SIG-M5 treated with dmso at 0.1 percent for 504 hours (cell line): ENCODE results near the gene LEMD1.

Source experiments
- DNase-seq: peaks from one replicate; lab custom pipeline; 2025; ENCODE audit not compliant: unreplicated experiment; lab: John Stamatoyannopoulos, UW

LEMD1 gene, protein sequence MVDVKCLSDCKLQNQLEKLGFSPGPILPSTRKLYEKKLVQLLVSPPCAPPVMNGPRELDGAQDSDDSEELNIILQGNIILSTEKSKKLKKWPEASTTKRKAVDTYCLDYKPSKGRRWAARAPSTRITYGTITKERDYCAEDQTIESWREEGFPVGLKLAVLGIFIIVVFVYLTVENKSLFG

DNA sequence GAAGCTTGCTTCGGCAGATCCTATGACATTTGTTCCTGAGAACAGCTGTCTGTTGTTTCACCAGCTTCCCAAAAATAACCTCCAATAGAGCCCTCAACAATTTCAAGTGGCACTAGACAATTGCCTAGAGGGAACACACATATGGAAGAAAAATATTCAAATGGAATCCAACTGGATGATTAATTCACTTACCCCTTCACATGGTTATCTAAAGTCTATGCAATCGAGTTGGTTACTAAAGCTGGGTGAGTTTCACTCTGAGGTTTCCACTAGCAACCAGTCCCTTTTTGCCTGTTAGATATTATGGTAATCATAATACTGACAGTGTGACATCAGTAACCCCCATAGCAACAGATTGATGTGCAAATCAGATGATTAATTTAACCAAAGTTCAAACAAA lies at the start of gene LEMD1:
Gene LEMD1, minus strand, starts transcription at position 259 of the 400 bp plus-strand sequence. CDS start 1,520 bp downstream, outside the sequence.
- no peak for DNase-seq

DNA sequence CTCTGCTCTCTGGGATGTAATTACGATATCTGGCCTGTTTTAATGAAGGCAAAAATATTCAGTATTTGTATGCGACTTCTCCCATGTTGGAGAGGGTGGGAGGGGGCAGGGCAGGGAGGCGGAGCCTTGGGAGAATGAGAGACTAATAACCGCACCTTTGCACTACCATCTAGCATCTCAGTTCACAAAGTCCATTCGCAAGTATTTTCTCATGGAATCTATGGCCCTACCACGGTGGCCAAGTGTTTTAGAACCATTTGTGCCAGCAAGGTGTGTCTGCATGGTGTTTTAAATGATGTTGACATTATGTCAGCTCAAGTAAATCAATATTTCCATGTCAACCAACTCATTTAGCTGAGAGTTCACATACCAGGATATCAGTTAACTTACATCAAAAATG lies 48.3 kb upstream of the LEMD1 start:
- no peak for DNase-seq

DNA sequence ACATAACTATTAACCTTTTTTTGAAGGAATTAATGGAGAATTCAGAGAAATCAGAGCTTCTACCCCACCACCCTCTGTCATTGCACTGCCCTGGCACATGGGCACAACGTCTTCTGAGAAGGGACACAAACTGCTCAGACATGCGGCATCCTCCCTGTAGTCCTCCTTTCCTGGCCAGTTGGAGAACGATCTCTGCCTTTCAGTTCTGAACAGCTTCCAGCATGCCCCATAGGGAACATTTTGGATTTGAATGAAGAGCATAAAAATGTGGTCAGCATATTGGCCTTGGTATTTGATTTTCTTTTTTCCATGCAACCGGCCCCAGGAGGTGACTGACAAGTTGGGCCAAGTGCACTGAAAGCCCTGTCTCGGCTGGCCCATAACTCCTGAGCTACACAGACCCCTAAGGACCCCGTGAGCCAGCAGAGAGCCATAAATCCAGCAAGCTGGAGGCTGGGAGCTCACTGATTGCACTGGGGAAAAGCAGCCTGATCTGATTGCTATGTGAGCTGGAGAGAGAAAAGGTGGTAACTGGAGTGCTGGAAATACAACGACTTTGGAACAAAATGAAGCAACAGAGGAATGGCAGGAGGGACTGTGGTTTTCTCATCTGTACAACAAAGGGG lies 44.9 kb upstream of the LEMD1 start:
- no peak for DNase-seq

DNA sequence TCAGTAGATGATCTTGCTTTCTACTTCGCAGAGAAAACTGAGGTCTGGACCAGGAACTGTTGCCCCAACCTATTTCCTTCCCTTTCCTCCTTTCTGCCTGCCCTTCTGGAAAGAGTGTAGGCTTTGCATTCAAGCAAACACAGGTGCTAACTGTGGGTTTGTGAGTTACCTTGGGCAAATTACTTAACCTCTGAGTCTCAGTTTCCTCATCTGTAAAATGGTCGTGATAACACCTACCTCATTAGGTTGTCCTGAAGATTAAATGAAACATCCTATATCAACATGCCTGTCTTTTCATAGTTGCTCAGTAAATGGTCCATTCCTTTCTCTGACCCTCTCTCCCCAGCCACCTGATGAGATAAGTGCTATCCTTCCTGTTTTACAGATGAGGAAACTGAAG lies 43.5 kb upstream of the LEMD1 start:
- DNase-seq, result no peak

DNA sequence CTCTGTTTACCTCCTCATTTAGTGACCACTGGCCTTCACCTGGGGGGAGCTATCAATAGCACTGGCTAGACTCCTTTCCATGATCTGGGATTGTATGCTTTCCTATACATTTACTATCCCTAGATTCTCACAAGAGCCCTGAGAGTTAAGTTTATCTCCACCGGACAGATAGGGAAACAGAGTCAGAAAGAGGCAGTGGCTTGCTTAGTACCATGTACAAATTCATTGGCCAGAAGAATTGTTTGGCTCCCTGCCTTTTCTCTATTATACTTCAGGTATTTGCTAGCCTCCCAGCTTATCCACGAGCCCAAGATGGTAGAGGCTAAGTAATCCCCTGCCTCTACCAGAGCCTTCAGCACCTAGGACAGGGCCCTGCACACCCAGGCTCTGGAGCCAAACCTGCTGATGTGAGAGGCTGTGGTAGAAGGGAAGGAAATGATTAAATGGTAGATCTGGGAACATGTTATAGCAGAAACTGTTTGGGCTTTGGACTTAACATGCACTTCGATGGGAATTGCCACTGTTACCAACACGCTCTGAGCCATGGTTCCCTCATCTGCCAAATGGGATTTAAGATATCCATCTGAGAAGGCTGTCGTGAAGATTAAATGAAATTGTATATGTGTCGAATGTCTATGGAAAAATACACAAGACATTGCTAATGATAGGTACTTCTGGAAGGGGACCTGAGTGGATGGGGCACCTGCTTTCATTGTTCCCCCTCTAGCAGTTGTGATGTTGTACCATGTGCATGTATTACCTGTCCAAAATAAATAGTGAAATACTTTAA lies 37.1 kb upstream of the LEMD1 start:
- DNase-seq, result peak; percentile 68

DNA sequence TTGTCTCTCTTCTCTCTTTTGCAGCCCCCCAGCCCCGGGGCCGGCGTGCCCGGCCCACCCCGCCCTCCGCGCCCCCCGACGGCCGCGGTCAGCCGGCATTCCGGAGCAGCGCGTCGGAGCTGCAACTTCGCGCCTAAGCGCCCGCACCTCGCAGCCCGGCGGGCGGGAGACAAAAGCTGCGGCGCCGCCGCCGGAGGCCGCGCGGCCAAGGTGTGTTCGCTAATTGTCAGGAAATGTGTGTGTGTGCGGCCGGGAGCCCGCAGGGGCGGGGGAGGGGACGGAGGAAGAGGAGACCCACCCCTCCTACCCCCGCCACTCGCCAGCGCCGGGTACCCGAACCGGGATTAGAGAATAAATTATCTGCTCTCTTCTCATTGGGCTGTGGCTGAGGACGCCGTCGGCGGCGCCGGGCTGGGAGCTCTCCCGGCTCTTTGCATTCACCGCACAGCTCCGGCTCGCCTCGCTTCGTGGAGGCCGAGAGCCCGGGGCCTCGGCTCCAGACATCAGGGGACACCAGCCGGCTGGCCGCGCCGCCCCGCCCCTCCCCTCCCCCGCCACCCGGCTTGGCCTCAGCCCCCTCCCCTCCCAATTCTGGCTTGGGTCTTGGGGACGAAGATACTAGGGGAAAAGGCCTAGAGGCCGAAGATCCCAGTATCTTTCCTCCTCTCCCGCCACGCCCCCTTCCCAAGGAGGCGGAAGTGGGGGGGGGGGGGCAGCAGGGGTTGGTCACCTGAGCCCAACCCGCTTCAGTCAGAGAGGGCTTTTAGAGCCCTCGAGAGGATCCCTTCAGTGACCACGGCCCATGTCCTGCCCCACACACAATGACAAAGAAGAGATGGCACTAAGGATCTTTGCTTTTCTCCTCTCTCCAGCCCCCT lies 35.3 kb upstream of the LEMD1 start:
- no peak for DNase-seq

DNA sequence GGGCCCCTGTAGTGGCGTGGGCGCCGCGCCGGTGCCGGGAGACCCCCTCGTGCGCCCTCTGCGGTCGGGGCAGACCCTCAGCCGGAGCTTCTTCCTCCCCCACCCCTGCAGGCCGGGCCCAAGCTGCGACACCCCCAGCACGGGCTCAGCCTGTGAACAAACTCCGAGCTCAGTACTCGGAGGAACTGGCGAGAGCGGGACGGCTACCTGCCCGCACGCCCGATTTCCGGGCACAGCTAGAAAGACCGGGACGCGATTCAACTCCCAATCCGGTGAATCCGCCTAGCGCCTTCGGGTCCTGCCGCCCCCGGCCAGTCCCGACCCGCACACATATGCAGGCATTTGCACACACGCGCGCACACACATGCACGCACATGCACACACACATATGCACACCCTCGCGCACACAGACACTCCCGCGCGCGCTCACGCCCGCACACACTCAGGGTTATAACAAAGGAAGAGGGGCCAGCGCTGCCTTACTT lies 34.6 kb upstream of the LEMD1 start:
- DNase-seq, result no peak

DNA sequence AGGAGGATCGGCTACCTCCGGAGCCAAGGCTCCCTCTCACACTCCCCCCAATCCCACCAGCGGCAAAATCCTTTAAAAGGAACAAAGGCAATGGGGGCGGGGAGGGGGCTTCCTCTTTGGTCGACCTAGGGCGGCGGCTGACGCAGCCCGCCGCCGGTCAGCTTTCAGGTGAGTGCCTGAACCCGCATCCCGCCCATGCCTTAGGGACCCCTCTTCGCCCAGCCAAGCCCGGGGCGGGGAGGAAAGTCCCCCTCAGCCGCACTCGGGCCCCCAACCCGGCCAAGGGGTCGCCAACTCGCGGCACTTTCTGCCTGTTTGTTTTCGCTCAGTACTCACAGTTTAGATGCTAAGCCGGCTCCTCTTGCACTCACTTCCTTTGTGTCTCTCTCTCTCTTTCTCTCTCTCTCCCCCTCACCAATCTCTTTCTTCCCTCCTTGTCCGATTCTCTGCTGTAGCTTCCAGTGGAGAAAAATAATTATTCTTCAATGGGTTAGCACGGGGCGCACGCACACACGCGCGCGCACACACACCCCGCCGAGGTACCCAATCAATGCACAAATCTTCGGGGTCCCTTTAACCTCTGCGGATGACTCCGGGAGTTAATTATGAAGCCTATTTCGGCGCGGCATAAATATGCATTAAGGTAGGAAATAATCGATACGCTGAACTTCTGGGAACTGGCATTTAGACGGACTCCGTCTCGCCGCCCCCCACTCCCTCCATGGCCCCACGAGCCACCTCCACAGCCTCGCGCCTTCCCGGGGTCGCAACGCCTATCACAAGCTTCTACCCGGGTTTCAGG lies 33.9 kb upstream of the LEMD1 start, which contains the start of gene BLACAT1:
Gene BLACAT1, minus strand, starts transcription at position 465 of the 802 bp plus-strand sequence.
- DNase-seq, result no peak

DNA sequence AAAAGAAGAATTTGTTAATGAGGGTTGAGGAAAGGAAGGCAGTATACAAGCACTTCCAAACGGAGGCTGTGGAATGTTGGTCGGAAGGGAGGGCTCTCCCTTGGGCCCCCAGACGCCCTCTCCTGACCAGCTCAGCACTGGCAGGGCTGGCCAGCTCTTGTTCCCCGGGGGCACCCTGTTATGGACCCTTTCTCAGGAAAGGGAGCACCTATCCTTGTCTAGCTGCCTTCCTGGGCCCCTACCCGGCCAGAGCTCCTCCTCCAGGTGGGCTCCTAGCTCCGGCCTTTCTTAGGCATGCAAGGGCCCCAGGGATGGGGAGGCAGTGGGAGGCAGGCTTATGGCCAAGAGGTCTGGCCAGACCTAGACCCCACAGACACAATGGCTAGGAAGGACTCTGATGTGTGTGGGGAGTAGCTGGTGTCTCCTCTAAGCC lies 33.1 kb upstream of the LEMD1 start:
- no peak for DNase-seq

DNA sequence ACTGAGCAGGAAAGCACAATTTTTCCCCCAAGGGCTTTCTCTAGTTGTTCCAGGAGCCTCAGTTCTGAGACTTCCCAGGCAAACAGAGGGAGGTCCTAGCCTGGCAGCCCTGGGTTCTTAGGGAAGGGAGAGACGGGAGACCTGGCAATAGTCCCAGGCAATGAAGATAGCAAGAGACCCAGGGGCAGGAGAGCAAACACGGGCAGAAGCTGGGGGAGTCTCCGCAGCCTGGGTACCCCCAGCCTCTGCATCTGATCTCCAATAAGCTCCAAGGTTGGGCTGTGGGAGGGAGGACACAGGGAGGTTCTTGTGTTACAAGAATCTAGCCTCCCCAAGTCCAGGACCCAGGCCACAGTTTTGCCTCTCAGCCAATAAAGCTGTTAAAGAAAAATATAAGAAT lies 31.6 kb upstream of the LEMD1 start:
- no peak for DNase-seq

DNA sequence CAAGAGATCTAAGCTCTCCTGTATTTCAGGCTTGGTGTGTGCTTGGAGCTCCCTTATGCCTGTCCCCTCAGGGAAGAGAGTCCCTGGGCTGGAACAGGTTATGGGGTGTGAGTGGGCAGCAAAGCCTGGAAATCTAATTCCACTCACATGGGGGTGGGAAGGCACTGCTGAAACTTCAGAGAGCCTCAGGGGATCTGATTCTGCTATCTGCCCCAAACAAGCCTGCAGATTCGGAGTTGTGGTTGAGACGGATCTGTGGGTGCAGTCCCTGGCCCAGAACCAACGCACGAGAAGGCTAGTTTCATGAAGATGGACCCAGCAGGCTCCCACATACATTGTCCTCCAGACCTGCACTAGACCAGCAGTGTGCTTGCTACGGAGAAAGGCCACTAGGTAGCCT lies 31.1 kb upstream of the LEMD1 start:
- no peak for DNase-seq

DNA sequence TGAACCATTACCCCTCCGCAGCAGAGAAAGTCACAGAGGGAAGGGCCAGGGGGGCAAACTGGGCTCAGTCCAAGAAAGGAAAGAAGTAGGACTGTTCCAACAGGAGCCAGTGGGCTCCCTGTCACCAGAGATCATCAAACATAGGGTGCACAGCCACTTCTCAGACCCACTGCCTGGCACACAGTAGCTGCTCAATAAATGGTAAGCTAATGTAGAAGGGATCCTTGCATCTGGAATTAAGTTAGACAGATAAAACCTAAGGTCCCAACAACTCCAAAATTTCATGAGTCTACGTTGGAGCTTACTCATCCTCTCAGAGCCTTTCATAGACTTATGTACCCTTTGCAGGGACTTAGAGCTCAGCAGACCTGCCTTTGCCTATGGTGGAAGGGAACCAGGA lies 30.5 kb upstream of the LEMD1 start:
- no peak for DNase-seq

DNA sequence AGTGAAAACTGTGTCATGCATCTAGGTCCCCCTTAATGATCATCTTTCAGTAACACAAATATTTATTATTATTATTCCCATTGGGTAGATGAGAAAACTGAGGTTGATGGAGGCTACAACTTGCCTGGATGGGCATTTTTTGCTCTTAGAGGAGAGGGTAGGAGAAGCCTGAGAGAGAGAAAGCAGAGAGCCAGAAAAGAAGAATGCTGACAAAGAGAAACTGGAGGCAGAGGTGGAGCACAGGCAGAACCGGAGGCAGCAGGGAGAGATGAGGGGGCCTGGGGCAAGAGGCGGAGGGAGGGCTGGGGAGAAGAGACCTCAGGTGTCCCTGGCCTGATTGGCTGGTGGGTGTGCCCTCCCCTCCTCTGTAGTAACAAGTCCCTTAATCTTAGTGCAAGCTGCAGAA lies 29.9 kb upstream of the LEMD1 start:
- DNase-seq, result no peak

DNA sequence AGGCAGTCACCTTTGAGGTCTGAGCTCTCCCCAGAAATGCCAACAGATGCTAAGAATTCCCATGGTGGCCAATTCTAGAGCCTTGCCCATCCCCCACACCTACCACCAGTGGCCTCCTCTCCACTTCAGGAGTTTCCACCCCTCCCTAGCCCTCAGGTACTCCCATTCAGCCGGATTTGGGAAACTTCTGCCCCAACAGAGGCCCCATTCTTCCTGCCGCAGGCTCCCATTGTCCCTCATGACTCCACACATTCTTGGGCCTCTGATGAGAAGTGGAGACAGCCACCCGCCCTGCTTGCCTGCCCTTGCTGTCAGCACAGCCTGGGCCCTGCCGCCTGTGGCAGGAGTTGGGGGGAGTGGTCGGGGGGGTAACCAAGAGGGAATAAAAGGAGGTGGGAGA lies 29.3 kb upstream of the LEMD1 start:
- no peak for DNase-seq

DNA sequence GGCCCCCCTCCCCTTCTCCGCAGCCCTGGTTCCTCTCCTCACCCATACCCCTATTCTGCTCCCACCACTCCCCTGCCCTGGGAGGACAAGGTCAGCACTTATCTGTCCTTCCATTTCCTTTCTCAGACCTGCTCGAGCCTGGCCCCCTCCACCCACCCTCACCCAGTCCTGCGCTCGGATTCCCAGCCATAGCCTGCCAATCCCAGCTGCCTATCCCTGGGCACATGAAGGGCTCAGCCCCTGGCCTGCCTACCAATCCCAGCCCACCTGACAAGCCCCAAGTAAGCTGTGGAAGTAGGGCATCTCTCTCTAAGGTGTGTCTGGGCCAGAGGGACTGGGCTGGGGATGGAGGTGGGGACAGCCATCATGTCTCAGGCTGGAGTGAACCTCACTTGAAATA lies 28.6 kb upstream of the LEMD1 start:
- DNase-seq, result no peak

DNA sequence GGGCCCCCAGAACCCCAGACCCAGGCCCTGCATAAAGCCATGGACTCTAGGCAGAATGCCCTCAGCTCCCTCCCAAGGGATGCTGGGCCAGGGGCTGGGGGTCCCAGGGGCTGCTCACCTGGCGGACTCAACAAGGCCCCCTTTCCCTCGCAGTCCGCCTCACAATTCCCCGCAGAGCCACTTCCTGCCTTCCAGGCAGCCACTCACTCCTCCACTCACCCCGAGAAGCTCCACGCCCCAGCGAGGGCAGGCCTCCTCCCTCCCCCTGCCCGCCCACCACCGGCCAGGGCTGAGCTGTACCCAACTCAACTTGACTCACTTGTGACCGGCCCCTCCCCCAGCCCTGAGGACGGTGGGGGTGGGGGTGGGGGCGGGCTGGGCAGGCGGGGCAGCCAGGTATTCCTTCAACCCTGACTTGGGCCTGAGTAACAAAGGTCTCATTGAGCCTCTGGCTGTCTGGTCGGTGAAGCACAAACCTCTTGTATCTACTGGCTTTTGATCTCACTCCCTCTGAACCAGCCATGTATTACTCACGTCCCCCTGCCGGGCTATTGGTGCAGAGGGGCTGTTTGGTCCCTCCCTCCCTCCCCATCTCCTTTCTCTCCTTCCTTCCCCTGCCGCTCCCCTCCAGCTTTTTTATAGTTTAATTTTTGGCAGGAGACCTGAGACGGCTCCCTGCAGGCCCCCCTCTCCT lies 28.0 kb upstream of the LEMD1 start:
- DNase-seq, result no peak

DNA sequence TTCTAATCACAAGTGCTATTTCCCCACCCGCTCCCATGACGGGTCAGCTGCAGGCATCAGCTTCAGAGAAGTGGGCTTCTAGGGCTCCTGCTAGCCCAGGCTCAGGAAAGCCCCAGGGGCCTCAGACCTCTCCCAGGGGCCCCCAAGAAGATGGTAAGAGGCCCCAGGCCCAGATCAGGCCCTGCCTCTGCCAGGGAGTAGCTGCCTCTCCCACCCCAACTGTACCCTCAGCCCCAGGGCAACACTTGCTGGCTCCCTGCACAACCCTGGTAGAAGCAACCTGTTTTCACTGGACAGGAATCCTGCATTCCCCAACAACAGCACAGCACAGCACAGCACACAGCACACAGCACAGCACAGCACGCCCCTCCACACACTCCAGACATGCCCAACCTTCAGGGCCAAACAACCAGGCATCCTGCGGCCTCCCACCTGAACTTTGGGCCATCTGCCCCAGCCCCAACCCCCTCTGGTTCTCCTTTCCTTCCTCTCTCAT lies 27.4 kb upstream of the LEMD1 start:
- no peak for DNase-seq

DNA sequence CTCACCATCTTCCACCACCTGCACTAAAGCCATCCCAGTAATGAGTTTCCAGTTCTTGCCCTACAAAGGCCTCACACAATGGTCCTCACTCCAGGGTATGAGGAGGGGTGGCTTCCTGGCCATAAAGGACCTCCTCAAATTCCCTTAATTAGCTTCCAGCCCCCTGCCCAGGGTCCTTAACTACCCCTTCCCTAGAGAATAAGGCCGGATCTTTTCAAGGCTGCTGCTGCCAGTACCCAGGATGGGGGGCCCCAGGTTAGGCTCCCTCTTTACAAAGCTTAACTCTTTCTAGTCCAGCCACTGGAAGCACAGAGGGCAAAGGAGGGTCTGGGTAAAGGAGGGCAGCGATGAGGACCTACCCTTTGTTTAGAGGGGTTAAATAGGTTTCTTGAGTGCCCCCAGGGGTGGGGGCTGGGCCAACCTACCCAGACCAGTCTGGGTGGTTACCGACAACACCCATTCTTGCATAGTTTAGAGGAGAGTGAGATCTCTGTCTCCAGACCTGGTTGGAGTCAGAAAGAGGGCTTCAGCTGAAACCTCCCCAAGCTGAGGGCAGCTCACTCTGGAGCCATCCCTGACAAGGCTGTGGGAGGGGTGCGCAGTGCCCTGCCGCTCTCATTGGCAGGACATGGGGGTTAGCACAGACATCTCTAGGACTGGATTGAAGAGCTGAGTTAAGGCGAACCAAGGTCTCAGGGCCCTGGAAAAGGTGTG lies 26.8 kb upstream of the LEMD1 start:
- no peak for DNase-seq
